ENCODE results near the gene RAB26.
"Not testable (repeated sequence)": the region's sequence is repeated elsewhere in the genome, so short reads cannot be mapped to it uniquely, and the experiment has no call there.

The RAB26 gene

GRCh38 chr16:2147981-2148671 is at the start of gene RAB26:
TSS of gene RAB26 (plus strand) at chr16:2148625. CDS start at chr16:2148784, 159 bp downstream.
- H3K27ac ChIP-seq = peak within 1 kb of the TSS; percentile 48
- no peak for DNase-seq (ENCODE audit: low read depth, low spot score)

GRCh38 chr16:2101581-2101980 is 46.8 kb upstream of the RAB26 start:
- H3K27ac ChIP-seq; DNase-seq (ENCODE audit: low read depth, low spot score): not testable (repeated sequence)

GRCh38 chr16:2102471-2102870 is 46.0 kb upstream of the RAB26 start:
- DNase-seq (ENCODE audit: low read depth, low spot score) = no peak
- H3K27ac ChIP-seq = no peak overlapping the region

- not testable (repeated sequence) for H3K27ac ChIP-seq; DNase-seq (ENCODE audit: low read depth, low spot score)
These were observed 44.0 kb upstream of the RAB26 start for GRCh38 chr16:2104464-2104863.

GRCh38 chr16:2105291-2105690 is 43.1 kb upstream of the RAB26 start:
- H3K27ac ChIP-seq; DNase-seq (ENCODE audit: low read depth, low spot score): not testable (repeated sequence)

- DNase-seq (ENCODE audit: low read depth, low spot score); H3K27ac ChIP-seq: not testable (repeated sequence)
These were observed 42.7 kb upstream of the RAB26 start for GRCh38 chr16:2105769-2106168.

- not testable (repeated sequence) for DNase-seq (ENCODE audit: low read depth, low spot score); H3K27ac ChIP-seq
These were observed 42.2 kb upstream of the RAB26 start for GRCh38 chr16:2106211-2106610.

GRCh38 chr16:2107121-2107790 is 41.2 kb upstream of the RAB26 start:
- H3K27ac ChIP-seq; DNase-seq (ENCODE audit: low read depth, low spot score): not testable (repeated sequence)

- DNase-seq (ENCODE audit: low read depth, low spot score); H3K27ac ChIP-seq: not testable (repeated sequence)
These were observed 40.7 kb upstream of the RAB26 start for GRCh38 chr16:2107791-2108125.

- not testable (repeated sequence) for DNase-seq (ENCODE audit: low read depth, low spot score); H3K27ac ChIP-seq
These were observed 39.8 kb upstream of the RAB26 start for GRCh38 chr16:2108446-2109270.

- not testable (repeated sequence) for H3K27ac ChIP-seq; DNase-seq (ENCODE audit: low read depth, low spot score)
These were observed 39.2 kb upstream of the RAB26 start for GRCh38 chr16:2109271-2109580.

- DNase-seq (ENCODE audit: low read depth, low spot score); H3K27ac ChIP-seq: not testable (repeated sequence)
These were observed 38.6 kb upstream of the RAB26 start for GRCh38 chr16:2109872-2110271.

- not testable (repeated sequence) for DNase-seq (ENCODE audit: low read depth, low spot score); H3K27ac ChIP-seq
These were observed 38.0 kb upstream of the RAB26 start for GRCh38 chr16:2110332-2111008.

GRCh38 chr16:2111009-2111353 is 37.4 kb upstream of the RAB26 start:
- not testable (repeated sequence) for H3K27ac ChIP-seq; DNase-seq (ENCODE audit: low read depth, low spot score)

GRCh38 chr16:2111412-2112335 is 36.8 kb upstream of the RAB26 start:
- H3K27ac ChIP-seq; DNase-seq (ENCODE audit: low read depth, low spot score): not testable (repeated sequence)

- not testable (repeated sequence) for DNase-seq (ENCODE audit: low read depth, low spot score); H3K27ac ChIP-seq
These were observed 35.8 kb upstream of the RAB26 start for GRCh38 chr16:2112539-2113106.

- not testable (repeated sequence) for H3K27ac ChIP-seq; DNase-seq (ENCODE audit: low read depth, low spot score)
These were observed 34.2 kb upstream of the RAB26 start for GRCh38 chr16:2114225-2114624.

- not testable (repeated sequence) for H3K27ac ChIP-seq; DNase-seq (ENCODE audit: low read depth, low spot score)
These were observed 33.4 kb upstream of the RAB26 start for GRCh38 chr16:2114885-2115590.

- no peak for DNase-seq (ENCODE audit: low read depth, low spot score)
- no peak overlapping the region for H3K27ac ChIP-seq
These were observed 32.8 kb upstream of the RAB26 start for GRCh38 chr16:2115591-2115973.
